ENCODE measurements around the gene CRTC1.
"Not testable (repeated sequence)": the region's sequence is repeated elsewhere in the genome, so short reads cannot be mapped to it uniquely, and the experiment has no call there.

CRTC1 gene

DNA sequence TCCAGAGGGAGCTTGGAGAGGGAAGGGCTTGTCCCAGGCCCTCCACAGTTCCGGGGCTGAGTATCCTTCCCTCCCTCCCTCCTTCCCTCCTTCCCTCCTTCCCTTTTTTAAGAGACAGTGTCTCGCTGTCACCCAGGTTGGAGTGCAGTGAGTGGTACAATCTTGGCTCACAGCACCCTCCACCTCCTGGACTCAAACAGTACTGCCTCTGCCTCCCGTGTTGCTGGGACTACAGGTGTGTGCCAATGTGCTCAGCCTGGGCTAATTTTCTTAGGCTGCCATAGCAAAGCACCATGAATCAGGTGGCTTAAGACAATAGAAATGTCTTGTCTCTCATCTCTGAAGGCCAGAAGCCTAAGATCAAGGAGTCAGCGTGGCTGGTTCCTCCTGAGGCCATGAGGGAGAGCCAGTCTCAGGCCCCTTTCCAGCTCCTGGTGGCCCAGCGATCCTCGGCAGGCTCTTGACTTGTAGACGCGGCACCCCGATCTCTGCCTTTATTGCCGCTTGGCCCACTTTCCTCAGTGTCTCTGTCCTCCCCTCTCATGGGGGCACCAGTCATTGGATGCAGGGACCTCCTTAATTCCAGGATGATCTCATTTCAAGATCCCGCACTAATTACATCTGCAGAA, 47.5 kb downstream of the CRTC1 start:
- no peak for DNase-seq (ENCODE audit: low read depth in 2 of 2)

GRCh38 chr19:18731562-18732008, 48.1 kb downstream of the CRTC1 start:
- no peak for DNase-seq (ENCODE audit: low read depth in 2 of 2)

GRCh38 chr19:18733196-18733647, 49.7 kb downstream of the CRTC1 start:
- DNase-seq (ENCODE audit: low read depth in 2 of 2), result no peak

GRCh38 chr19:18733762-18734332, 50.4 kb downstream of the CRTC1 start:
- not testable (repeated sequence) for DNase-seq (ENCODE audit: low read depth in 2 of 2)

DNA sequence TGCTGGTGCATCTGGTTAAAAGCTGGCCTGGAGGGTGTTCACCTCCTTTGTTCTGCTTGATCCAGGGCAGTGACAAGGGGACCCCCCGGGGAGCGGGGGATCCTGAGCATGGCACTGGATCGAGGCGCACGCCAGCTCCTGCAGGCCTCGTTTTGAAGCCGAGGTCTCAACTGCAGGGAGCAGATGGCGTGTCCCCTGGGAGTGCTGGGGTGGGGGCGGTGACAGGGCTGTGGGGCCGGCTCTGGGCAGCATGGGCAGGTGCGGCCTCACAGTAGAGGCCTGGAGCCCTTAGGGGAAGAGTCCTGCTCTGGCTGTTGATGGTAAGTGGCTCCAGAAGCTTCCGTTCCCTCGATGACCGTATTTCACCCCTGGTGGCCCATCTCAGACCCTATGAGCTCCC, 51.8 kb downstream of the CRTC1 start:
- DNase-seq (ENCODE audit: low read depth in 2 of 2), result no peak

DNA sequence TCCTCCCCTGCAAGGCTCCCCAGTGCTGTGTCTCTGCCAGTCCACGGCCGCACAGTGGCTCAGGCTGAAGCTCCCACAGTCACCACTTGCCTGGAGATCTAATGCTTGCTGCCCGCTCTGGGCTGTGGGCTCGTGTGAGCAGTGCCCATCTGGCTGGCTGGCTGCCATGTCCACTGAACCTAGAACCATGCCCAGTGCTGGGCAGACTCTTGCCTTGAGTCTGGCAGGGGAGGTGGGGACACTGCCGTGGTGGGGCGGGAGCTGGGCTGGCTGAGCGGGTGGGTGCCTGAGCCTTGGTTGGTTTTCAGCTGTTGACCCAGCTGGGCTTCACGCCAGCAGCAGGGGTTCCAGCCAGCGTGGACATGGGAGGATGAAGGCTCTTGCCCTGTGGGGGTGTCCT, 52.3 kb downstream of the CRTC1 start:
- no peak for DNase-seq (ENCODE audit: low read depth in 2 of 2)

DNA sequence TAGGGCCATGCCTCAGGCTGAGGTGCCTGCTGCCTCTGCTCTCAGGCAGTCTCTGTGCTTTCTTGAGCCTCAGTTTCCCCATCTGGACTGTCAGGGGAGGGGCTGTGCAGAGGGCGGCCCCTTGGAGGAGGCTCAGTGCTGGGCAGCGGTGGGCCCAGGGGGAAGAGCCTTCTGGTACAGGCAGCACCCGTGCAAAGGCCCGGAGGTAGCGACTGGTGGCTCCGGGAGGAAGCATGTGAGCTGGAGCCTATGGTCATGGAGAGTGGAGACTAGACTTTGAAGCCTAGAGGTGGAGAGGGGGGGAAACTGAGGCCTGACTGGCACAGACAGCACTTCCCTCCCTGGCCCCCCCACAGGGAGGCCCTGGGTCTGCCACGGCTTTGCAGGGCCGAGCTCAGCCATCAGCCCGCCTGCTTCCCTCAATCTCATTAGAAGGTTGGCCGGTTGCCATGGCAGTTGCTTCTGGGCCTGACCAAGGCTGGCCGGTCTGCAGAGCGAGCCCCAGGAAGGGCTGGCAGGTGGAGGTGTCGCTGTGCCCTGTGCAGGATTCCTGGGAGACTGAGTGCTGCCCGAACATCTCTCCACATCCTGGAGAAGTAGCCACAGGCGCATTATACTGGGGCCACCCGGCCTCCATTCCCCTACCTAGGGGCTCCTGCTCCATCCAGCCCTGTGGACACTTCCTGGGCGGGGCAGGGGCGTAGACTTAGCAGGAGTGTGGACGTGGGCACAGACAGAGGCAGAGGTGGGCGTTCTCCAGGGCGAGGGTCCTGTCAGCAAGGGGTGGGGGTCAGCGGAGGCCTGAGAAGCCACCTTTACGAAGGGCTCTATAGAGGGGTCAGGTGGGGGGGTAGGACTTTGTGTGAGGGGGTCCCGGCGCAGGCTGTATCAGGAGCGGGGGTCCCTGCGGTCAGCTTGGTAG, 53.2 kb downstream of the CRTC1 start:
- DNase-seq (ENCODE audit: low read depth in 2 of 2), result no peak

DNA sequence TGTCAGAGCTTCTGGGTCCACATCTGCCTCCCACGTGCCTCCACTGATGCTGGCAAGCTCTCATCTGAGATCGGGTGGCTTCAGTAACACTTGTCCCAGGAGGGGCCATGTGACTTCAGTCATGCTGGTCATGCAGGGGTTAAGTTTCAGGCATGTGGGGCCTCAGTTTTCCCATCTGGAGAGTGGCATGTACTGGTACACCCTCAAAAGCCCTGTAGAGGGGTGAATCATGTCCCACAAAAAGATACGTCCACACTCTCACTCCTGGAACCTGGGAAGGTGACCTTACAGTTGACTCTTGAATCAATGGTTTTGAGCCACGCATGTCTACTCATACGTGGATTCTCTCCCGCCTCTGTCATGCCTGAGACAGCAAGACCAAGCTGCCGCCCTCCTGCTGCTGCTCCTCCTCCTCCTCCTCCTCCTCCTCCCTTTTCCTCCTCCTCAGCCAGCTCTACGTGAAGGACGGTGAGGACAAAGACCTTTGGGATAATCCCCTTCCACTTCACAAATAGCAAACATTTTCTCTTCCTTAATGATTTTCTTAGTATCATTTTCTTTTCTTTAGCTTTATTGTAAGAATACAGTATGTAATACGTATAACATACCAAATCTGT, 54.0 kb downstream of the CRTC1 start:
- DNase-seq (ENCODE audit: low read depth in 2 of 2), result no peak

GRCh38 chr19:18737954-18738351, 54.5 kb downstream of the CRTC1 start:
- no peak for DNase-seq (ENCODE audit: low read depth in 2 of 2)

DNA sequence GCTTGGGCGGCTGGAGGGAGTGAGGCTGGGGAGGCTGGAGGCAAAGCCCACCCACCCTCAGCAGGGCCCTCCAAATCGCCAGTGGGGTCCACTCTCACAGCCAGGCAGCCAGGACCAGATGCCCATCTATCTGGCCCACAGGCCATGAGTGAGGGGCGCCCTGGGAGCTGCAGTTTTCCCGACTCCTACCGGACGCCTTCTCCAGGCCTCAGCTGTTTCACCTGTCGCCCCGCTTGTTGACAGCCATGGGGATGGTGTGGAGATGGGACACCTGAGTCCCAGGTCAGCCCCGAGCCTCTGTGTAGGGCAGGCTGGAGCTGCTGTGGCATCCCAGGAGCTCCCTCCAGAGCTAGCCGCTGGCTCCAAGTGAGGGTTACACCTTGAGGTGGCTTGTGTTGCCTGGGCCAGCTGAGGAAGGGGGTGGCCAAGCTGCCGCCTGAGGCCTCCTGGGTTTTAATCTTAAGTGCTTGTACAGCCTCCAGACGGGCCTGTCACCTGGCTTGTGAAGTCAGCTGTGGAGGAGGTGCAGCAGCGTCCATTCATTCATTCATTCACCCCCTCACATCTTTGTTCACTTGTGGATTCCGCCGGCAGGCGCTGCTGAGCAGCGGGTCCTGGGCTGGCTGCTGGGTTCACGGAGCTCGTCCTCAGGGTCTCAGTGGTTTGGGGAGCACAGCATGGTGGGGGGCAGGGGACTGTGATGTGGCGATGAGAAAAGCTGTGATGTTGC, 55.6 kb downstream of the CRTC1 start:
- no peak for DNase-seq (ENCODE audit: low read depth in 2 of 2)

GRCh38 chr19:18741124-18742121, 57.9 kb downstream of the CRTC1 start:
- no peak for DNase-seq (ENCODE audit: low read depth in 2 of 2)

DNA sequence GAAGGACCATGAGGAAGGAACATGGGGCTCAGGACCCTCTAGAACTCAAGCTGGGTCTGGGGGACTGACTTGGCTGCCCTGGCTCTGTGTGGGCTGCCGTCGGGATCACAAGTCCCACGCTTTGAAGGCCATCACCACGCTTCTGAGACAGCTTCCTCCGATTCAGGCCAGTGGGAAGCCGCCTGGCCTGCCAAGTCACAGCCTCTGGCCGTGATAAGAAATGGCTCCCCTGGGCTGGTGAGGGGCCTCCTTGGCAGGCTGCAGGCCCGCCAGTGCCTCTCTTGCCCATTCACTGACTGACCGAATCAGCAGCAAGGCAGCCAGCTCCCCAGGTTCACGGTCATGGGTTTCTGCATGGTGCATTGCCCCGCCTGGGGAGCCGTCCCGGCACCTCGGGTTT, 58.8 kb downstream of the CRTC1 start:
- DNase-seq (ENCODE audit: low read depth in 2 of 2), result no peak

DNA sequence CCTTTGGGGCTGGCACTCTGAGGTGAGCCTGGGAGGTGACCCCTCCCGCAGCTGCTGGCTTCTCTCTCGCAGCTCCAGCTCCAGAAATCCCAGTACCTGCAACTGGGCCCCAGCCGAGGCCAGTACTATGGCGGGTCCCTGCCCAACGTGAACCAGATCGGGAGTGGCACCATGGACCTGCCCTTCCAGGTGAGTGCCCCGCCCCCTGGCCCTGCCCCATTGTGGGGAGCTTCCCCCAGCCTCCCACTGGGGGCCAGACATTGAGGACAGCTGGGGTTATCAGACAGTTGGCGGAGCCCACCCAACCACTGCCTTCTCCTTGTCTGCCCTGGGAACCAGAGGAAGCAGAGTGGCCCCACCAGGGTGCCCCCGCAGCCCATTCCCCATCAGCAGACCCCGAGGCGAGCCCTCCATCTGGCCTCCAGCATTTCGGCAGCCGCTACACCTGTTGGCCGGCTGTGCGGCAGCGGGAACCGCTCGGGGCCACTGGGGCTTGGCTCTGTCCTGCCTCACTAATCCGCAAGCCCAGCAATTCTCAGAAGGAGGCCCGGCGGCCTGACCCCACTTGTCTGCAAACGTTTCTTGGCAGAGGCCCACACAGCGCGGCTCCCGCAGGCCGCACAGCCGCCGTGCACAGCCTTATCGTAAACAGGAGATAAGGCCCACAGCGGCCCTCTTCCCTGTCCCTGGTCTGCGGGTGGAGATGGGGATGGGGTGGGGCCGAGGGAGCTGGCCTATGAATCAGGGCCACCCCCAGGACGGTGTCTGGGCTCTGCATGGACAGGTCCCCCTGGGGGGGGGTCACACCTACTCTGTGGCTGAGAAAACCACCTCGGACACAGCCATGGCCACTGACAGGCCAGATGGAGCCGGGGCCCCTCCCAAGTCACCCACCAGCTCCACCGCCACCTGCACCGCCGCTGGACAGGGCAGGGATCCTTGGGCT, 59.6 kb downstream of the CRTC1 start:
- no peak for DNase-seq (ENCODE audit: low read depth in 2 of 2)

- no peak for DNase-seq (ENCODE audit: low read depth in 2 of 2)
Observed at GRCh38 chr19:18743784-18744418, 60.4 kb downstream of the CRTC1 start.

DNA sequence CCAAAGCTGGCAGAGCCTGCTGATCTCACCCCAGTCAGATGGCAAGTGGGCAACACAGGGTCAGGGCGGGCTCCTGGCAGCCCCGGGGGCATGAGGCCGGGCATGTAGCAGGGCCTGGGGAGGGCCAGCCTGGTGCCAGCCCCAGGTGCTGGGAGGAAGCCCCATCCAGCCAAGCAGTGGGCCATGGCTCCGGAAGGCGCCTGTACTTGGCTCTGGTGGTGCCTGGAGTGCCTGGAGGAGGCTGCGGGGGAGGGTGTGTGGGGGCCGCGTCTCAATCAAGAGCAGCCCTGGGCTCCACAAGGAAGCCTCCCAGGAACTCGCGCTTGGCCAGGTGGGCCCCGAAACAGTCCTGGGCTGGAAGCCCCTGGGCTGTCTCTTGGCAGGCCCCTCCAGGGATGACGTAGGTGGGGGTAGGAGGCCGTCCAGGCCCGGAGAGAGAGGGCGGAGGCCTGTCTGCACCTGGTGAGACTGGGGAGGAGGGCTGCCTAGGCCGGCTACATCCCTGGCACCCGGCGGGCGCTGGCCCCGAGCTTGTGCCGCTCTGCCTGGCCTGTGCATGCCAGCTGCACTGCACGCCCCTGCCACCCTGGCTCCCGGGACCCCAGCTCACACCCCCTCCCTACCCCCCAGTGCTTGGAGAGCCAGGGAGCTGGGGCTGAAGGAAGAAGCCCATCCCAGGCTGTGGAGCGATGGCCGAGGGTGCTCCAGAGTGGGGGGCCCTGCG, 61.7 kb downstream of the CRTC1 start:
- DNase-seq (ENCODE audit: low read depth in 2 of 2), result no peak

GRCh38 chr19:18745931-18746330, 62.5 kb downstream of the CRTC1 start:
- DNase-seq (ENCODE audit: low read depth in 2 of 2), result no peak

GRCh38 chr19:18746401-18747325, 63.2 kb downstream of the CRTC1 start:
- DNase-seq (ENCODE audit: low read depth in 2 of 2), result no peak
